Stimulated activated CD4-positive, alpha-beta T cell treated with anti-CD3 and anti-CD28 coated beads, Interleukin-15, amount 100 ng/mL, for 1 hour (primary cell): ENCODE measurements around the gene STK32C.
"Not testable (repeated sequence)": the region's sequence is repeated elsewhere in the genome, so short reads cannot be mapped to it uniquely, and the experiment has no call there.

Source experiments
- DNase-seq, 2 donors: peaks; one replicate each; pipeline ENCODE4 v3.0.0-alpha.2; 2020; ENCODE audit warnings: low read depth in 1 of 2, low spot score in 1 of 2

Gene STK32C

DNA sequence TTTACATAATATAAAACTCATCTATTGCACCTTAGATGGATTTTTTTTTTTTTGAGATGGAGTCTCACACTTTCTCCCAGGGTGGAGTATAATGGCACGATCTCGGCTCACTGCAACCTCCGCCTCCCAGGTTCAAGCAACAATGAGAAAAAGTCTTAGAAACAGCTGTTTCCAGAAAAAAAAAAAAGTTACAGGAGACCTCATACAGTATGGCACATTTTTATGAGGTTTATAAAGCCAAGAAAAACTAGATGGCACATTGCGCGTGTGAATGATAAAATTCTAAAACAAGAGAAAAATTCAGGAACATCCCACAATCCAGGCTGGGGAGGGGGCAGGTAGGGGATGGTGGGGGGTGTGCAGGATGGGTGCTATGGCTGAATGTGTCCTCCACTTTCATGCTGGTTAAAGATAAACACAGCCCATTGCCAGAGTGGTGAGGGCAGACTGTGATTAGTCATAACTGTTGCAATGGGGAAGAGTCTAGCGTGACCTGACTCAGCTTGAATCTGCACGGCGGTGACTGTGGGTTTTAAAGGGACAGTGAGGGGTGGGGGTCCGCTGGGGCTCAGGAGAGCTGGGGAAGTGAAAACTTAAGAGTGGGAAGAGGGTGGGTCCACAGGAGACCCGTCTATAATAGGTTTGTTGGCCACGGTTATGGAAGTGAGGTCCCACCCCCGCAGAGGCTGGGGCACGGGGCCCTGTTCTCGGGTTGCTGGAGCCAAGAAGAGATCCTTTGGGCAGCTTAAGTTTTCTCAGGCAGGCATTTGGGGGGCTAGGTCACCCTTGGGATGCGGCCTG is 12.3 kb upstream of the STK32C start:
- DNase-seq = no peak

GRCh38 chr10:132317477-132317876 is 9.7 kb upstream of the STK32C start:
- DNase-seq = not testable (repeated sequence)

DNA sequence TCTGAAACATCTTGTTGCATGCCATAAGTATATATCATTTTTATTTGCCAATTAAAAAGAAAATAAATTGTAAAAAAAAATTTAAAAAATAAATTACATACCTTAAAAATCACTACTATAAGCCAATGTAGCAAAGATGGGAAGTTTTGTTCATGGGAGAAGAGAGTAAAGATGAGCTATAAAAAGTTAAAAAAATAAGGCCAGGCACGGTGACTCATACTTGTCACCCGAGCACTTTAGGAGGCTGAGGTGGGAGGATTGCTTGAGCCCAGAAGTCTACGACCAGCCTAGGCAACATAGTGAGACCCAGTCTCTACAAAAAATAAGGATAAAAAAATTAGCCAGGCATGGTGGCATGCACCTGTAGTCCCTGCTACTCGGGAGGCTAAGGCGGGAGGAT is 8.4 kb upstream of the STK32C start:
- no peak for DNase-seq

GRCh38 chr10:132314881-132315280 is 7.1 kb upstream of the STK32C start:
- DNase-seq = not testable (repeated sequence)

DNA sequence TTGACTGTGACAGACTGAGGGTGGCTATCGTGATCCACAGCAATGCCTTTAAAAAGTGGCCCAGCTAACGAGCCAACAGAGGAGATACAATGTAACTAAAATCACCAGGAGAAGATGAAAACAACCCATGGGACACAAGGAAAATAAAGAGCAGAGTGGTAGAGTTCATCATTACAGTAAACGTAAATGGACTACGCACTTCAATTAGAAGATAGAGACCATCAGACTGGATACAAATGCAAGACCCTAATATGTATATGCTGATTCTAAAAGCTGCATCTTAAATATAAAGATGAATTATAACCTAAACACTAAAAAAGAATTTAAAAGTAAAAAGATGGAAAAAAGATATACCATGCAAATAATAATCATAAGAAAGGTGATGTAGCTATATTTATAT is 6.6 kb upstream of the STK32C start:
- DNase-seq = no peak

DNA sequence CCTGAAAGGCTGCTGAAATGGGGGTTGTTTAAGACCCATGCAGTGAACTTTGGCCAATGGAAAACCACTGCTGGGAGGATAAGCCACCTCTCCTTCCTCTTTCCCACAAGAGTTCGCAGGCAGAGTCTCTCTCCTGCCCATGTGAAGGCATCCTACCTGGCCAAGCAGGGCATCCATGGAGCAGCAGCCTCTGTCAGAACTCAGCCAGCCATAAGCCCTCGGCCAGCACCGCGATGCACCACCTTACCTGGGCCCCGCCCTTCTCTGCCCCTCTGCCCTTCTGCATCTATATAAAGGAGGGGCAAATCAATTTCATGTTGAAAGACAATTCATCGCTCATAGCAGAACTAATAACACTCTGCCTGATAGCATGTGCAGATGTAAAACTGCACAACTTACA is 6.1 kb upstream of the STK32C start:
- DNase-seq = no peak

DNA sequence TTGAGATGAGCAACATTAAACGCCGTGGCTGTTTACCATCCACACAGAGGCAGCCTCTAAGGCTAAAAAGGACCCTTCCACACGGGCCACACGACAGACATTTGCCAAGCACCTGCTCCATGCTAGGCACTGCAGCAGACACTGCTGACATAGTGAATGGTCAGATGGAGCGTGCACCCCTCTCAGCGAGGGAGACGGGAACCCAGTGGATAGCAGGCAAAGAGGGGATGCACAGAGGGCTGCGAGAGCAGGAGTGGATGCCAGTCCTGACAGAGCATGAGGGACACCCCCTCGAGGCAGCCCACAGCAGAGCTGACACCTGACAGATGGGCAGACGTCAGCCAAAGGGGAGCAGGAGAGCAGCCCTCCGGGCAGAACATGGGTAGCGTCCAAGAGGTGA is 5.6 kb upstream of the STK32C start:
- DNase-seq = no peak

- DNase-seq = no peak
Measured at GRCh38 chr10:132311338-132311939, 3.7 kb upstream of the STK32C start.

DNA sequence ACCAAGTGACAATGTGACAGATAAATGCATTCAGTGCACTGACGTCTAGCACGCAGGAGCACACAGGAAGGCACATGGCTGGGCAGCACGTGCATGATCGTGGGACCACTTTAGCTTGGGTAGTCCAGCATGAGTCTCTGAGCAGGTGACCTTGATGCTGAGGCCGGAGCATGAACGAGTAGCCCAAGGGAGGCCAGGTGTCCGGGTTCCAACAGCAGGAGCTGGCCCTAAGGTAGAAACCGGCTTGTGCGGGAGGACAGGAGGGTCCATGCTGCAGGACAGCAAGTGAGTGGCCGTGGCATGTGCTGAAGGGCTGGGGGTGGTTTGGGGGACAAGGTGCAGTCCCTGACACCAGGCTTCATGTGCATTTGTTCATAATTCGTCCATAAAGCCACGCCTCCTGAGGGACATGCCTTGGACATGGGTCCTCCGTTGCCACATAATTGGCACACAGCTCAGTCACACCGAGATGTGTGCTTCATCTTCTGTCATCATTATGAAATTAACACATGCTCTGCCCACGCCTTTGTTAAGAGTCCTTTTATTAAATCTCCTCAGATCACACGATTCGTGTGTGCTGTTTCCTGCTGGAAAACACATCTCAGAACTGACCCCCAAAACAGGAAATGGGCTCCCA is 3.1 kb upstream of the STK32C start:
- DNase-seq = no peak

GRCh38 chr10:132309879-132310591 is 2.3 kb upstream of the STK32C start:
- no peak for DNase-seq

DNA sequence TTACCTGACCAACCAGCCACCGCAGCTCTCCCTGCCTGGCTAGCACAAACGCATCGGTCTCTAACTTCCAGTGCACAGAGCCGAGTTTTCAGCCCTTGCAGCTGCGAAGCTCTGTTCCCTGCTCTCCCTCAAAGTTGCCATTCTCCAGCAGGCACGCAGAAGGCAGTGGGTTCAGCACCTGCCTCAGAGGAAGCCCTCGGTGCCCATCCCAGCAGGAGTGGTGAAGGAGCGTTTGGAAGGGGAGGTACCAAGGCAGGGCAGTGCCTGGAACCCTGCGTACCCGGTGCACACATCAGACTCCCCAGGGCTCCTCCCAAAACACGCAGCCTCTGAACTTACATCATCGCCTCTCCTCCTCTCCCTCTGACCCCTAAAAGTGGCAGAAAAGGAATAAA is 1.7 kb upstream of the STK32C start:
- DNase-seq = no peak

DNA sequence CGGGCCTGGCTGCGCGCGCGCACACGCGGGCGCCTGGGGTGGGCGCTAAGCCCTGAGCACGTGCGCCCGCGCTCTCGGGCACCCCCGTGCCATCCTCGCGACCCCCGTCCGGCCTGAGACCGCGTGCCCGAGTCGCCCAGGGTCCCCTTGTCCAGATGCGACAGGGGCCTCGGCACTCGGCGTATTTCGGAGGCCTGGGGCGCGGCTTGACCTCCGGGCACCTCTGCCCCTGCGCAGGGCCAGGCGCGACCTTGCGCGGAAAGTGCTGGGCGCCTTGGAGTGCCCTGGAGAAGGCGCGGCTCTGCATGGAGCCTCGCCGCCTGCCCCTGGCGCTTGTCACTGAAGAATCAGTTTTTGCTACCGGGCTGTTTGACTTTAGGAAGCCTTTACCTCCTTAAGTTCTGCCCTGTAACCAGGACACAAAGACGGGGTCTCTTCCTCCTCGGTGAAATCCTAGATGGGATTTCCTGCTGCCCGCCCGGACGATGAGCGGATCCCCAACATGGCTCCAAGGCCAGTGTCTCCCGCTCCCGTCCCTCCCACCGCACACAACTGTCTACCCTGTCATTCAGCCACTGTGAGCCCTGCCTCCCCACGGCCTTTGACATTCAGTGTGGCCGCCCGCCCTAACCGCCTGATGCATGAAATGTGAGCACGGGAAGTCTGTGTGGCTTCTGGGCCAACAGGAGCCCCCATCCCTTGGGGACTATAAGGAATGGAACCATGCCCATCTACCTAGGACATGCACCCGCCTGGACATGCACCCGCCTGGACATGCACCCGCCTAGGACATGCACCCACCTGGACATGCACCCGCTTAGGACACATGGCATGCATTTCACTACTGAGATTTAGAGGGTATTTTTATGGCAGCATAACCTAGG is 1.1 kb upstream of the STK32C start:
- DNase-seq = no peak

DNA sequence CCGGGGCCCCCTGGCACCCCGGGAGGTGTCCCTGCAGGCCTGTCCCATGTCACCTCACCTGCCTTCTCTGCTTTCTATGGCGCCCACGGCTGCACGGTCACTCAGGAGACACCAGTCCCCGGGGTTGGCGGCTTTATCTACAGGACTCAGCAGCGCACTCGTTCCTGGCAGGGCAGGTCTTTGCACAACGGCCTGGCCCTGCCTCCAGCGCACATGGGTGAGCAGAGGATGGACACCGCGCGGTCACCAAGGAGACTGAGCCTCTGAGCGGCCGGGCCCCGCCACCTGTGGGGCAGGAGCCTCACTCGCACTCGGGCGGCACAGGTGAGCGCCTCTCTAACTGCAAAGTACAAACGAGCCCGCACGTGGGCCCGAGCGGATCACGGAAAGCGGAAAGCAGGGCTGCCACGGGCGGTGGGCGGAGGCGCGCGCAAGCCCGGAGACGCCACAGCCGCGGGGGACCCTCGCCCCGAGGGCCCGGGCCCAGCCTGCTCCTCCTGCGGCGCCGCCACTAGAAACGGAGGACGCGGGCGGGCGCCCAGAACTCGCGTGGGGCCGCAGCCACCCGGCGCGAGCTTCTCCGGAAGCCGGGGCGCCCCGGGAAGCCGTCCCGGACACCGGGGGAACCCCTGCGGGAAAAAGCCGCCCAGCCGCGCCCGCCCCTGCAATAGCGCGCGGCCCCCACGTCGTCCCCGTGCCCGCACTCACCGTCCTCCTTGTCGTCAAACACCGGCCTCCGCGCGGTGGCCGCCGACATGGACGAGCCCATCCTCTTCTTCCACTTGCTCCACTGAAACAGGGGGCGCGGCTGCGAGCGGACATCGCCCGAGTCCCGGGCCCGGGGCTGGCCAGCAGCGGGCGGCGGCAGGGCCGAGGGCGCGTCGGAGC is 642 bp downstream of the STK32C start:
- peak in 1 of 2 donors; percentile 21 for DNase-seq

DNA sequence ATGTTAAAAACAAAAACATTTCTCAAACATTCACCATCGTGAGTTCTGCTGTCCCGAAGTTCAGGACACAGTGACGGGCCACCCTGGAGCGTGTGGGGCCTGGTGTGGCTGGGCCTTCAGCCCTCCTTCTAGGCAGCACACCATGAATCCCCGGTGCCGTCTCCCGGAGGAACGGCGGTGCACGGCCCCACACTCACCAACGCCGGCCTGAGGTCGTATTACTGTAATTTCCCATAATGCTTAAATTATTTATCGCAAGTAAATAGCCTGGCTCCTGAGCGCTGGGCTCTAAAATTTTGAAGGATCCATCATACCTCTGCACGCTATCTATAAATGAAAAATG is 1.4 kb downstream of the STK32C start:
- no peak for DNase-seq

DNA sequence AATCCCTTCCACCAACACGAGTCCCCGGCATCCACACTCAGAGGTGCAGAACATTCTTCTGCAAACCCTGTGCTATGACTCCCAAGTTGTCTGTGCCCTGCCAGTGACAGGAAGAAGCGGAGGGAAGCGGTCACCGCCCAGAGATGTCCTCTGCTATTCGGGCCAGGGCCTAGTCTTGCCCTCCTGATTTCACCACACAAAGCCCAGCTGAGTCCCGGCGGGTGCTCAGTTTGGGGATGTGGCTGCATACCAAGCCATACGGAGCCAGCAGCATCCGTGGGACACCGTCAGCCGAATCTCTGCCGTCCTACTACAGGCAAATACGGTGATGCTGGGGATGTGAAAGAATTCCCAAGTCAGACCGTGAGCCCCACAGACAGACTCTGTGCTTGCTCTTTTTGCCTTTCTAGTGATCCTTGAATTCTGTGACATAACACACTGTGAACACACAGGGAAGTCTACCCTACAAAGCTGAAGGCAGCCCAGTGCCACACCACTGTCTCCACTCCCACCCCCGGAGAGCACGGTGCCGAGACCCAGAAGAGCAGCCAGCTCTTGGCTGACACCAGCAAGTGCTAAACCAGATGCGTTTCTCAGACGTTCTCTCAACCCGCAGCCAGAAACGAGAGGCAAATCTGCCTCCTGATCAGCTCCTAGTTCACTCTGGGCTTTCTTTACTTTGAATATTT is 2.0 kb downstream of the STK32C start:
- DNase-seq = no peak

DNA sequence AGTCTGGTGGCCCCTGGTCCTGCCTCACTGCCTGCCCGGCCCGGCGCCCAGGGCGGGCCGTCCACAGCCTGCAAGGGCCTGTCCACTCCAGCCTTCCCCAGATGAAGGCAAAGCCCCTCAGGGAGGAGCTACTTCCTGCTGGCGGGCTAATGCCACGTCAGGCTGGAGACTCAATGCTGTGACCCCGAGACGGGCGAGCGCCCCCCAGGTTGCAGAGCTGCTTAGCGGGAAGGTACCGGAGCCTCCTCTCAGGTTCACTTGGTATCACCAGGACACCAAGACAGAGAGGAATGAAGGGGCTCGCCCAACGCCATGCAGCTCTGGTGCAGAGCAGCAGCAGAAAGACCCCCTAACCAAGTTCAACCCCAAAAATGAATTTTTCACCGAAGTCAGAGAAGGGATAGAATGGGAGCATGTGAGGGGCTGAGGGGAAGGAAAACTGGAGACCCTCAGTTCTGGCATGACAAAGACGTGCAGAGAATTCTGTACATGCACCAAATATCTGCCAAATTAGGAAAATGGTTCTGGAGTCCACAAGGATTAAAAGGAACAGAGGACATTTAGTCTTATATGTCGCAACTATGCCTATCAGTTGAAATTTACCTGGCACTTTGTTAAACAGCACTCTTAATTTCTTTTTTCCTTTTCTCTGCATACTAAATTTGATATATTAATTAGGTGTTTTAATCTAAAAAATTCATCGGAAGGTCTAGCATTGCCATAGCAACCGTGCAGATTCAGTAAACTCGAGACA is 2.8 kb downstream of the STK32C start:
- no peak for DNase-seq

GRCh38 chr10:132303361-132304115 is 4.2 kb downstream of the STK32C start:
- no peak for DNase-seq
